Heart right ventricle (tissue), 16 donors: ENCODE data around the gene OR56A3. TPM values are rescaled to one million over a fixed set of nuclear protein-coding genes. Genes with fewer than 3 reads are reported as not detected.

Experiments used
- ATAC-seq, 8 donors: fragments of 200-7000 bp; cut with Tn5 transposase; one replicate each; pipeline ENCODE4 v1.9.1; 2020; ENCODE audit warnings: mild to moderate bottlenecking in 8 of 8, moderate library complexity in 8 of 8, moderate number of reproducible peaks in 1 of 8
- DNase-seq, 2 donors: peaks; one replicate each; pipeline ENCODE4 v3.0.0-alpha.2; 2020
- H3K27ac ChIP-seq, 10 donors: fragments of 200-600 bp; sonication (generic) in 2 of 10; one replicate each; pipeline versions ENCODE4 v1.5.0 to v1.8.0; 2020 to 2022; ENCODE audit warnings: mild to moderate bottlenecking in 3 of 10
- H3K27me3 ChIP-seq, 7 donors: fragments of 200-600 bp; one replicate each; pipeline ENCODE4 v1.8.0; 2021 to 2022; ENCODE audit warnings: mild to moderate bottlenecking in 2 of 7
- H3K36me3 ChIP-seq, 9 donors: fragments of 200-600 bp; sonication (generic) in 1 of 9; one replicate each; pipeline versions ENCODE4 v1.5.0 to v1.8.0; 2020 to 2022; ENCODE audit warnings: mild to moderate bottlenecking in 2 of 9
- H3K4me1 ChIP-seq, 9 donors: fragments of 200-600 bp; sonication (generic) in 1 of 9; one replicate each; pipeline versions ENCODE4 v1.5.0 to v1.8.0; 2020 to 2022; ENCODE audit warnings: mild to moderate bottlenecking in 4 of 9
- H3K4me3 ChIP-seq, 10 donors: fragments of 200-600 bp; sonication (generic) in 2 of 10; one replicate each; pipeline versions ENCODE4 v1.5.0 to v1.8.0; 2020 to 2022; ENCODE audit warnings: mild to moderate bottlenecking in 7 of 10, moderate library complexity in 2 of 10
- H3K9me3 ChIP-seq, 11 donors: fragments of 200-600 bp in 10 of 11; sonication (generic) in 2 of 11; one replicate each; pipeline versions ENCODE4 v1.5.0 to v1.8.0; 2013 to 2022; ENCODE audit warnings: mild to moderate bottlenecking in 2 of 11, control low read depth in 1 of 11, moderate library complexity in 1 of 11
- CTCF ChIP-seq, 9 donors: fragments of 200-600 bp; sonication (generic) in 2 of 9; IDR thresholded peaks; one replicate each; pipeline versions ENCODE4 v1.5.0 to v1.8.0; 2021 to 2022; ENCODE audit warnings: antibody characterized with exemption in 9 of 9, mild to moderate bottlenecking in 5 of 9, moderate library complexity in 1 of 9
- WGBS, 2 donors: extraction: QIAGEN DNeasy Blood & Tissue Kit; methylation state at CpG; one replicate each; pipeline ENCODE4 v1.1.7; 2013; ENCODE audit warnings: inconsistent platforms in 1 of 2; 5-methylcytosine and 5-hydroxymethylcytosine counted together
- intact Hi-C, 10 donors: fragments of 100-400 bp; cut with DNase I; formaldehyde crosslinking; loops; one replicate each; pipeline versions ENCODE4 v1.11.1 to v1.14.2; 2022
- polyA plus RNA-seq, 2 donors: library from polyadenylated mRNA; stranded (reverse); fragments of 200-250 nt; gene quantifications; one replicate each; pipeline ENCODE4 v1.2.3, GENCODE V29; 2013
- total RNA-seq, 10 donors: library from RNA; stranded (reverse); fragmentation: NEBNext Ultra II Directional in 3 of 10; extraction: Animal tissue kit (Norgen Biotek cat#: 25700) in 3 of 10; gene quantifications; one replicate each; pipeline versions ENCODE4 v1.2.1 to v1.2.4, GENCODE V29; 2021 to 2023
- donor health status: Arrhythmogenic right ventricular cardiomyopathy.
- donor health status: ischemic (EF 13 %, LVEDD 7.1; RV severe dilation, severe dysfunction).
- donor health status: healthy with polysubstance abuse.
- donor health status: DM: no; HTN: yes; CAD: no.
- donor health status: DM: no; HTN: no; CAD: no.
- donor health status: ischemic (EF 25% LVEDD 6.9; RV normal size, moderate dysfunction).
- donor health status: ischemic (EF 25% LVEDD 5.7; RV mildly dilated, moderate dysfunction).
- donor health status: healthy.
- donor health status: DM: yes; HTN: yes; CAD: no.
- donor health status: Ischemic cardiomyopathy.
- donor health status: ischemic (EF 35%, LVEDD 5.7; RV mildly dilated, moderate dysfunction).
- donor health status: nonischemic (EF 11% LVEDD 7.7; RV severe dilation, severe dysfunction).
- donor health status: DM: yes; HTN: yes; CAD: no.
- donor health status: PGD.
- donor health status: ischemic (EF 29% LVEDD 5.4; RV normal size, mild dysfunction).
- donor health status: nonischemic (EF 23%, LVEDD 6.1; RV moderate dilation, normal function).

The OR56A3 gene
- total and polyA plus RNA-seq, 12 donors = not detected

GRCh38 chr11:5928811-5929210 is 13.2 kb upstream of the OR56A3 start:
- no peak overlapping the region for H3K27ac ChIP-seq
- no peaks in the 10 kb centered on the region for H3K27me3 ChIP-seq
- WGBS, 2 donors = 85 to 89% methylated on average over 15 of the region's 15 CpGs
- no peak for TF ChIP-seq CTCF (IDR thresholded peaks at IDR 0.05)
- DNase-seq (no peak), ATAC-seq (no peak)
- intact Hi-C loops = no loop called here
- H3K4me1 ChIP-seq = no peaks in the 10 kb centered on the region
- peaks cover 0 to 54% (median 0%) of the 10 kb centered on the region in 11 donors for H3K9me3 ChIP-seq
- H3K36me3 ChIP-seq = no peaks in the 10 kb centered on the region
- no peak overlapping the region for H3K4me3 ChIP-seq

- Histone ChIP-seq H3K36me3 (no peaks in the 10 kb centered on the region), H3K27me3 (no peaks in the 10 kb centered on the region), H3K4me3 (no peak overlapping the region), H3K4me1 (no peaks in the 10 kb centered on the region), H3K9me3 (peaks cover 0 to 45% (median 0%) of the 10 kb centered on the region in 11 donors), H3K27ac (no peak overlapping the region)
- DNase-seq = no peak
- ATAC-seq = no peak
- intact Hi-C loops = no loop called here
- TF ChIP-seq CTCF (IDR thresholded peaks at IDR 0.05) = no peak
- WGBS, 2 donors = 90 to 91% methylated on average over 31 of the region's 31 CpGs
Measured at GRCh38 chr11:5929571-5930368, 12.3 kb upstream of the OR56A3 start.

GRCh38 chr11:5930614-5931013 is 11.4 kb upstream of the OR56A3 start:
- no peak for ATAC-seq
- WGBS, 2 donors = 89 to 95% methylated on average over 19 of the region's 19 CpGs

GRCh38 chr11:5931061-5931460 is 11.0 kb upstream of the OR56A3 start:
- Histone ChIP-seq H3K9me3 (peaks cover 0 to 32% (median 0%) of the 10 kb centered on the region in 11 donors), H3K4me3 (no peak overlapping the region), H3K4me1 (no peaks in the 10 kb centered on the region), H3K27ac (no peak overlapping the region), H3K27me3 (no peaks in the 10 kb centered on the region), H3K36me3 (no peaks in the 10 kb centered on the region)
- ATAC-seq = no peak
- no peak for DNase-seq
- intact Hi-C loops = no loop called here
- TF ChIP-seq CTCF (IDR thresholded peaks at IDR 0.05) = no peak
- WGBS, 2 donors = 90 to 92% methylated on average over 8 of the region's 8 CpGs

More at GRCh38 chr11:5930614-5931013, 11.4 kb upstream of the OR56A3 start:
- Histone ChIP-seq H3K9me3 (peaks cover 0 to 36% (median 0%) of the 10 kb centered on the region in 11 donors), H3K4me3 (no peak overlapping the region), H3K27me3 (no peaks in the 10 kb centered on the region), H3K36me3 (no peaks in the 10 kb centered on the region), H3K4me1 (no peaks in the 10 kb centered on the region), H3K27ac (no peak overlapping the region)
- DNase-seq = no peak
- intact Hi-C loops = no loop called here
- TF ChIP-seq CTCF (IDR thresholded peaks at IDR 0.05) = no peak
